NOMO-1 (cell line): ENCODE results near the gene SETBP1.

Experiments used
- DNase-seq, 2 experiments: peaks; one replicate each; lab custom pipeline; 2025; ENCODE audit not compliant: unreplicated experiment in 2 of 2; lab: John Stamatoyannopoulos, UW

SETBP1 gene

DNA sequence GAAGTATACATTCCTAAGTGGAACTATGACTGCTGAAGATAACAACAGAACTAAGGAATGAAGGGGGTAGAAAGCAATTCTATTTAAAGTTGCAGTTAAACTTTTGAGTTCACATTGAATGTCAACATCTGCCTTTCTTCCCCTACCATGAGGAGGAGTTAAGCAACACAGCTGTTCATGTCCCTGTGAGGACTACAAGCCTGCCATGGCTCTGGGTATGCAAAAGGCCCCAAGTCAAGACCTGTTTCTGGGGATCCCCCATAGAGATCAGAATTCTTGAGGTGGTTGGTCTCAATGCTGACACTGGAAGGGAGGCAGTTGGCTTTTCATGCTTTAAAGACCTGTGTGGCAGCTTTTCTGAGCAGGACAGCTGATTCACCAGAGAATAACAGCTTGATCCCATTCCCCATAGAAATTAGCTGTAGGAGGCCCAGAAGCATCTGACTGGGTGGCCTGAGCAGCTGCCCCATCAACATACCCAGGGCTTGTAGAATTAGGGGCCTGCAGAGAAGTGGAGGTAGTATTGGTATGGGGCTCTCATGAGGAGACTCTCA, 131.0 kb downstream of the SETBP1 start:
- DNase-seq = no peak

DNA sequence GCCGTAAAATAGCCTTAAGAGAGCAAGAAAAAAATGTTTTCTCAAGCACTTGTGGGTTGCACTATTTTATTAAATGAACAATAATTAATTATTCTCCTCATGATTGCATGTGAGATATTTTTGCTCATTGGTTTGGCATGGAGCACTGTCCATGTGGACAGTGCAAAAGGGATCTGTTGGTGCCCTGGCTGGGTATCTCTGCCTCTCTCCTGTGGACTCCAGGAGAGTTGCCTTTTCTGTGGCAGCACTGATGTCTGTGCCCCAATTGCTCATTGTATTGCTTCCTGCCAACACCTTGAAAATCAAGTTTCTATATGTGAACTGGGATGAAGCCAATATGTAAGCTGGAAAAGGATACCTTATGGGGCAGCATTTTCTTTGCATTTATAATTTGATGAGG, 131.7 kb downstream of the SETBP1 start:
- DNase-seq = no peak

DNA sequence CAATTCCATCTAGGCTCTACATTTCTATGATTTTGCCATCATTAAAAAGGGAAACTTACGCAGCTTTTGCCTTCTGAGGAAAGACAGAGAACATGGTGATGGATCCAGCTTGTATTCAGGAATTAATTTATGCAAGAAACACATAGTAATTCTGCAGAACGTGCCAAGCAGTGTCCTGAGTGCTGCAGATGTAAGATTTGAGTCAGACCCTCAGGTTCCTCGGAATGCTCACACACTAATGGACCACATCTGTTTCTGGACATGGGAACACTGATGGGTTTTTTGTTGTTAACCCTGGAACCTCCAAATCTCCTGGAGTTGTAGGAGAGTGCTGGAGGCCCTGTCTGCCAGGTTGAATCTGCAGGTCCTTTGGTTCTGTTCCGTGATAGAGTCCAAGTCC, 132.9 kb downstream of the SETBP1 start:
- DNase-seq = no peak

DNA sequence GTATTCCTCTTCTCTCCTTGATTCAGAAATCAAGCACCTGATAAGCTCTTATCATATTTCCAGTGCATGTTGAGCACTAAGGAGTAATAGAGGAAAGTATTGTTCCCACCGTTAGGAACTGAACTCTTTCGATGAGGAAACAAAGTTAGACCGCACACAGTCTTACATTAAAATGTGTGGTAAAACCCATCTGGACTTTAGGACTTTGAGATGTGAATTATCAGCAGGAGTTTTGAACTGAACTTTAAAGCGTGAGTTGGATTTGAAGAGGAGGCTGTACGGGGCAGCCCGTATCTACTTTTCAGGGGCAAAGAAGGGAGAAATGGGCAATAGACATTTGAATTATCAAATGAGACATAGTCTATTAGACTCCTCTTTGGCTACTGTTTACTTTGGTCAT, 134.4 kb downstream of the SETBP1 start:
- DNase-seq = no peak

DNA sequence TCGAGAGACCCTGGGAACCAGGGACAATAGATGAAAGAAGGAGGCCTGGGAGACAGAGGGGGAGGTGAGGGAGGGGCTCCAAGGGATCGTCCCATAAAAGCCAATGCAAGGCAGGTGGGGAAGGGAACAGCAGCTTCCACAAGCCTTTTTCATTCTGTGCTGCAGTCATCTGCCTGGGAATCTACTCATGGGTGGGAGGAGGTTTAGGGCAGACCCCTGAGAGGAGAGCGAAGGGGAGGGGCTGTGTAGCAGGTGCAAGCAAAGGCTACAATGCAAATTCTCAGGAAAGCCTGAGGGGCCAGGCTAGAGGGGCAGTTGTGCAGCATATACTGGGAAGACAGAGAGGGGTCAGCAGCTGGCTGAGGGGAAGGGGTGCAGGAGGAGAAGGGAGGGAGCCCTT, 135.4 kb downstream of the SETBP1 start:
- DNase-seq = no peak

DNA sequence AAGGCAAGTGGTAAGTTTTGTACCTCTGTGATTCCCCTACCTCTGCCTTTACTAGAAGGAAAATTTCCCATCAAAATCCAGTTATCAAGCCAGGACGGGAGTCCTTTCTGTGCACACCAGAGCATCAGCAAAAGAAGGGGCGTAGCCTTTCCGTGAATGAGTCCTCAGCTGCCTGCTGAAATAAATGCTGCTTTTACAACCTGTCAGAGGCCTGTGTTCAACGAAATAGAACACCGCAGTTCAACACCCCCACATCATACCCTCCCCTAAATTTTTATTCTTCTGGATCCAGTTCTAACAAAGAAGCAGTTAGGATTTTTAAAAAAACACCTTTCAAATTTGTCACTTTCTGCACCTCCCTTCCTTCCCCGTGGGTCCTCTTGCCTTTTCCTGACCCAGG, 135.8 kb downstream of the SETBP1 start:
- no peak for DNase-seq

DNA sequence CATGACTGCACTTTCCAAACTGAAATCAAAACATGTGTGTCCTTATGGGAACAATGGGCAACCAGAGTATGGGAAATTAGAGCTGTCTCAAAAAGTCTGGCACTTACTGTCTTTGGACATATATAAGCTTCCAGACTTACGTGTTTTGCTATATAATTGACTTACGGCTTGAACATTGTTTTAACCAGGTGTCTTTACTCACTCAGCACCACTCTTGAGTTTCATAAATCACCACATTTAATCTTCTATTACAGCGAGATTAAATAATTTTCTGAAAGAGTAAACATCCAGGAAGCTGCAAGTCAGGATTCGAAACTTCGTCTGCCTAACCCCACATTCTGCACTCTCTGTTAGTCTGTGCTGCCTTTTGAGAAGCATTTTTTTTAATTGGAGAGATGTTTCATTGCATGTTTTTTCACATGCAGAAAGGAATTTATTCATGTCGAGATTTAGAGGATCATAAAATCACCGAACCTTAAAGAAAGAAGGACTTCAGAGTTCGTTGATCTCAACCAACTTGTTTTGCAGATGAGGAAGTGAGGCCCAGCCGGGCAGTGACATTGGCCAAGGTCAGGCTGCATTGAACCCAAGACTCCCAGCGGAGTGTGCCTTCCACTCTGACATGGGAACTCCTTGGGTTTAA, 137.3 kb downstream of the SETBP1 start:
- no peak for DNase-seq

DNA sequence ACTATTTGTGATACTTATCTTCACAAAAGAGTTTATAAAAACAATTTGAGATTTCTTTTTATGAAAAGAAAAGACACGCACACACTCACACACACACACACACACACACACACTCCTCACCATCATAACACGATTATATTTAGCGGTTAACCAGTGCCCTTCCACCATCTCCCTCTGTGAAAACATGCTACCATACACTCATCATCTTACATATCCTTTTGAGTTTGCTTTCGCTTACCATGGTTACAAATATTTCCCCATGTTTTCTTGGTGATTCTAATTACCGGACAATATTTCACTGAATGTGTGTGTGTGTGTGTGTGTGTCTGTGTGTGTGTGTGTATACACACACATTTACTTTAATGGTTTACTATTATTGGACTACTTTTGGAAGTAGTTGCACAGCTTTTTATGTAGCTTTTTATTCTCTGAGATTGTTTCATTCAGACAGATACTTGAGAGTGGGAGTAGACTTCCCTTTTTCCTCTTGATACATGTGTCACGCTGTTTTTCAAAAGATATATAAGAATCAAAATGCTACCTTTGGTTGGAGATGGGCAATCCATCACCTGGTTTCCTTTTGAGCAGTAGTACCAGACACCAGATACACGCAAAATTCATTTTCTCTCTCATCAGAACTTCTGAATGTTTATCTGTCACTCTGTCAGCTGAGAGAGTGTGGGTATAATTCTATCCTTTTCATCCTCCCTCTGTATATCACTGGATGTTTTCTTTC, 138.1 kb downstream of the SETBP1 start:
- no peak for DNase-seq

DNA sequence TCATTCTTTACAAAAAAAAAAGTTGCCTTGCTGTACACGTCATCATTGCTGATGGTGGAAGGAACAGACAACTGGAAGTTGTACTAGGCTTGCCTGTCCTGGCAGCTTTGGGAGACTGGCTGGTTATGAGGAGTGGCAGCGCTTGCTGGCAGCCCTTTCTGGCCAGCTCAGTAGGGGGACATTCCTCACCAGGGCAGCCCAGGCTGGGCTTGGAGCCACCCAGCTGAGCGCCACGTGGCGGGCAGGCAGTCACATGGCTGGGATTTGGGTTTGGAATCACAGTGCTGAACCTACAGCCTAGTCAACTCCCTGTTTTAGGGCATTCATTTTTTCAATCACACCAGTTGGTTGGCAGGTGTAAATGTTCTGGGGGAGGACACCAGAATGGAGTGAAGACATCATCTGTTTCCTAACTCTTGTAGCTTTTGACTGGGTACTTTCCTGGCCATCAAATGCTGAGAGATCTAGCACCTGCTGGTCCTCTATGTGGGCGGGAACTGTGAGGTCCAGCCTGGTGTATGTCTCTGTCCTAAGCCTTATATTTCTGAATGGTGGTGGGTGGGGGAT, 139.3 kb downstream of the SETBP1 start:
- no peak for DNase-seq

DNA sequence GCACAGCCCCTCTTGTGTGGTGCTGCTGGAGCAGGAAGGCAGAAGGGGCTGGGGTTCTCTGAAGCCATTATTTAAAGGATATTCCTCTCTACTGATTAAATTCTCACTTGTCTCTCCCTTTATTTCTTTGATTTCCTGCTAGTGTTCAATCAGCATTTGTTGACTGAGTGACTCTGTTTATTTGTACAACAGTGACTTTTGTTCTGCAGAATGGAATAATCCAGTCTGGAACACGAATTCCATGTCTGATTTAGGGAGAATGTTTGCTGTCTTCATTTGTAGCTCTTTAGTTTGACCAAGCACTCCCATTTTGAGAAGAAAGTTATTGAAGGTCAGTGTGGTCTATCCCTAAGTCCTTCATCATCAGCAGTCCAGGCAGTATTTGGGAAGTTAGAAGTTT, 141.2 kb downstream of the SETBP1 start:
- no peak for DNase-seq

DNA sequence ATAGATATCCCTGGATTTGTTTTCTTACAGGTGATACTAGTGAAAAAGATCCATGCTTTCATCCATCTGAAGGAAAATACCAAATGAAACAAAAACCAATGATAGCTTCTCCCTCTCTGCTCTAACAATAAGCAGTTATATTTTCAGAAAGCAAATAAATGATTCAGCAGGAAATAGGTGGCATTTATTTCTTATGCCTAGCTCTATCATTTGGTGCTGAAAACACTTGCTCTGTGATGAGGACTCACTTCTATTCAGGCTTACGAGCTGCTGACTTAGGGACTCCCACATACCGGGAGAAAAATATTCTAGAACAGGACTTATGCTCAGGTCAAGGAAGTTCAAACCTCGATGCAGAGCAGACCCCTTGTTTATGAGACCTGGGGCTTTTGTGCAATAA, 142.6 kb downstream of the SETBP1 start:
- no peak for DNase-seq

DNA sequence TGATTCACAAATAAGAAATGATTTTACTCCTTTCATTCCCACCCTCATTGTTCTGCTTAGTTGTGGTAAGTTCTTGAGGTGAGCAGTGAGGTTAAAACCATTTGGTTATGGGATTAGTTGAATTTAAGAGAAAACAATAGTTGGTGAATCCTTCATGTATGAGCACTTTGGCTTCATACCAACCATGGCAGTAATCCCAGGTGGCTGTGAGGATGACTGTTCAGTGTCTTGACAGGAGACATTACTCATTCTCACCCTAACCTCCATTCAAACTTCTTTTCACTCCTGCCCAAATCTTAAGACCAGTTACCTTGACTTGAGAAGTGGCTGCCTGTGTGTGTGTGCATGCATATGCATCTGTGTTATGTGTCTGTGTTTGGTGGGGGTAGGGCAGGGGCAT, 143.1 kb downstream of the SETBP1 start:
- no peak for DNase-seq

DNA sequence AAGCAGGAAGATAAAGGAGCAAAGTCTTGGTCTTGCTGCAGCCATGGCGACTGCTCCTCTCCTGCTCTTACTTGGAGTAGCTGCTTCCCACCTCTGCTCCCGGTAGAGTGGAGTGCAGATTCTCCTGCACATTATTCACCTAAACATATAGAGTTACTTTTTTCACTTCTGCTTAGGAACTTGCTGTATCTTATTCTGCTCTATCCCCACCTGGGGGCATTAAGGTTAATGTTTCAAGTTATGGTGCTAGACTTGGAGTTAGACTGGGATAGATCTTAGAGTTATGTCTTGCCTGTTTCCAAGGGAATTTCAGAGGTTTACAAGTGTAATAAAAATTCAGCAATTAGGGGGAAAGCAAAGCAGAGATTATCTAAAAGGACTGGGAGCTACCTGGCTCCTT, 144.2 kb downstream of the SETBP1 start:
- no peak for DNase-seq

DNA sequence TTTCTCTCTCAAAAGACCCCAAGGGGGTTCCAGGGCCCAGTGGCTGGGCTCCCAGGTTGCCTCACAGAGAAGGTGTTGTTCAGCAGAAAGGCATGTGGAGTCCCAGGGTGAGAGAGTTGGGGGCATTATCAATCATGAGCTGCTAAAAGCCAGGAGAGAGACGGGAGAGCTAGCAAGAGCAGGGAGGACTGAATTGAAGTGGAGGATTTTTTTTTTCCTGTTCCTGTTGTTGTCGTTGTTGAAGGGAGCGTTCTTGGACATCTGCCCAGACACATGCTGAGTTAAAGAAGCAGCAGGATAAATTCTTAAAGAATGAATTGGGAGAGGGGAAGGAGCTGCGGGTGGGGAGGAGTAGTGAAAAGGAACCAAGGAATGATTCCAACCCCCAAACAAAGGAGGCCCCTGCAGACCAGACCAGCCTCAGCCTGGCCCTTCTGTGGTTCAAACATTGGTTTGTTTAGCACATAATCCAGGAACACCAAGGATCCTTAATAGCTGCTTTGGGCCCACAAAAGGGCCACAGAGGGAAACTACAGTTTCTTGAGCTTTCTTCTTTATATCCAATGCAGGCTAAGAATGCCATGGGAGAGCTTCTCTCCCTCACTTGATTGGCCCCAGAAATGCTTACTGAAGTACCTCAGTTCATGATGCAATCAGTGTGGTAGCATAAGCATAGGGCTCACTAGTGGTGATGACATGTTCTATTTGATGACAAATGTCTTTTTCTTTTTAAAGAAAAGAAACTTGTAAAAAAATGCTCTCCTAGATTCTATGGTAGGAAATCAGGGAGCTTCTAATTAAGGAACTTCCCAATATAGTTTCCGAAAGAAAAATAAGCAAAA, 146.0 kb downstream of the SETBP1 start:
- no peak for DNase-seq

DNA sequence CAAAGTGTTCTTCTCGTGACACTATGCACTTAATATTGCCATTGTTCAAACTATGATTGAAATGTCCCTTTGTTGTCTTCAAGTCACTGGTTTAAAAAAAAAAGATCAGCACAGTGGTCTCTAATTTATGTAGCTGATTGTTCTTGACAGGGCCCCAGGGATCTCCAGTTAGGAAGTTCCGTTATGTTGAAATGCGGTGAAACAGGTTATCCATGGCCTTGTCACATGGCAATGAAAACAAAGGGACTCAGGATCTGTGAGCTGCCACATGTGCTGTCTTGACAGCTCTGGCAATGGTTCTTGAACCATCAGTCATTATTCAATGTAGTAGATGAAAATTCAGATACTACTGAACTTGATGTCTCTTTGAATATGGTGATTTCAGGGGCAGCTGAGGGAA, 147.4 kb downstream of the SETBP1 start:
- DNase-seq = no peak

DNA sequence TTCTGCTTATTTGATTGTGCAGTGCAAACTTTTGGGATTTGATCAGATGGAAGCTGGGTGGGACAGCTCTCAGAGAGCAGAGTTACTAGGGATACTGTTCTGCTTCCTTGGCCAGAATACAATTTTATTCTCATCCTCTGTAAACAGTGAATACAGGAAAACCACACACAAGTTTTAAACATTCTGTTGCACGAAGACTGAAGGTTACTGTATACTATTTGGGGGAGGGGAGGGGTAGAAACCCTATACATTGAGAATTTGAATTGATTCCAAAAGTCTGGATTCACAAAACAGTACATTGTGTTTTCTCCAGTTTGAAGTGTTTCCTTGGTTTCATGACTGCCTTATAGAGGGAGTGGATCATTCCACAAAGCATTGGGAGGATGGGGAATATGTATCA, 149.9 kb downstream of the SETBP1 start:
- no peak for DNase-seq

DNA sequence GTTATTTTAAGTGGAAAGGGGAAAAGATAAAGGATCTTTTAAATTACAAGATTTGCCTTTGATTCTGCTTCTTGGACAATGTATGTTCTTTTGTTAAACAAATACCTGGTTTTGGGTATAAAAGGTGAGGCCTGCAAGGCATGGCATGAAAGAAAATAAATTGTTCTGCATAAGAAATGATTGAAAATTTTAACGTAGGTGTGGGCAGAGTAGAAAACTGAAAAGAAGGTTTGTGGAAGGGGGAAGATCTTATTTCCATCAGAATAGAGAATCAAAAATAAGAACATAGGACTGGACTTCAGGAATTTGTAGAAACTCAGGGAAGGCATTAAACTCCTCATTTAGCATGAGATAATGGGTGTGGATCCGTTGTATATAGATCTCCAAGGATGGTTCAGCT, 153.1 kb downstream of the SETBP1 start:
- DNase-seq = no peak

DNA sequence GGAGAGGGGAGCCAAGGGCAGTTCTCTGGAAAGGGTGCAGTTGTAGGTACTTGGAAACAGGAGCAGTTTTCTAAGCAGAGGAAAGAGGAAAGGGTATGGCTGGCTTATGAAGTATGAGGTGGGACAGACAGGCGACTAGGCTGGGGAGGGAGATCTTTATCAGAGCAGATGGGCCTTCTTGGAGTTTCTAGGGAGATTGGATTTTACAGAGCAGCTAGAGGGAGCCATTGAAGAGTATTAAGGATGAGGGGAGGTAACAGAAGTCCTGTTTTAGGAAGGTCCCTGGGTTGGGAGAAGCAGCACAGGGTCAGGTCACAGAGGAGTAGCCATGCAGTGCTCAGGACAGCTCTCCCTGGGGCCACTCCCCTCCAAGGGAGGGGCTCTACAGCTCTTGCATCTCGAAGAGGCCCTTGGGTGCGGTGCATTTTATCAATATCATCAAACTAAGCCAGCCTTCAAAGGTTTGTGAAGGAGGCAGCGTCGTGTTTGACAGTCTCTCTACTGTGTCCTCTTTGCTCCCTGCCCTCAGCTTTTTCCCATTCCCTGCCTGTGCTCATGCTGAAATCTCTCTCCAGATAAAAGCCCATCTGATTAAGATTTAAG, 154.3 kb downstream of the SETBP1 start:
- DNase-seq = no peak

DNA sequence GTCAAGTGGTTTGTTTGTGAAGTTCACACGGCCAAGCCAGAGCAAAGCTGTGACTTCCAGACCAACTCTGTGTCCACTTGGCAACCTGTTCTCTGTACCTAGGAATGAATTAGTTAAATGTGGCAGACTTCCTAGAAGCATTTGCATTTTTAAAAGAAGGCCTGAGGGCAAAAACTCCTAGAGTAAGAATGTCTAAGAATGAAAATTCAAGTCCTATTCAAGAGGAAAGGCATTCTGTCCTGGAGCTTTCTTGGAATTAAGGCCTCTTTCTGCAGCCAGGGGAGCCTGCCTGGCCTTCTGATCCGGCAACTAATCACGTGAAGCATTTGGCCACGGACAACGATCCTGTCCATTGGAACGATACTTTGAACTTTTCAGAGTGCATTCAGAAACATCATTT, 155.0 kb downstream of the SETBP1 start:
- DNase-seq = no peak

DNA sequence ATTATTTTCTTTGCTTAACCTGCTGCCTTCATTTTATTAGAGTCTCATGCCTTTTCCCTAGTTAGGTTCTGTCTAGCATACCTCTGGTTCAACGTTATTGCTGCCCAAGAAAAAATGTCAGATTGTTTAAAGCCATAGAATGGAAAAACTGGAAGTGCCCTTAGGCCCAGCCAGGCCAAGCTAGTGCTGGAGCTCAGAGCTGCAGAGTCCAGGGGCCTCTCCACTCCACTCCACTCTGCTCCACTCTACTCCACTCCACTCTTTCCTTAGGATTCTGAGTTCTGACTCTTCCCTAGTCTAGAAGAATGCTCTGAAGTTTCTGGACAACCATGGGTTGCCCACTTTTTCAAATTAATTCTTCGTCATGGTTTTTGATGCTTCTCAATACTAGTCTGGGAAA, 155.6 kb downstream of the SETBP1 start:
- no peak for DNase-seq
